Choroid plexus epithelial cell (primary cell): ENCODE data around the gene RTN4RL1.

Source experiments
- DNase-seq: peaks from one replicate; pipeline ENCODE4 v3.0.0-alpha.2; 2010; ENCODE audit warnings: low read depth
- H3K4me3 ChIP-seq: 2 replicates; pipeline ENCODE4 v1.5.1; 2011; ENCODE audit warnings: low read depth, mild to moderate bottlenecking, control low read depth, low read length, moderate library complexity
- CTCF ChIP-seq: conservative IDR thresholded peaks from 2 replicates; pipeline ENCODE4 v1.5.1; 2011; ENCODE audit warnings: low read depth, mild to moderate bottlenecking, control low read depth, inconsistent platforms, low read length, moderate library complexity

RTN4RL1 gene

DNA sequence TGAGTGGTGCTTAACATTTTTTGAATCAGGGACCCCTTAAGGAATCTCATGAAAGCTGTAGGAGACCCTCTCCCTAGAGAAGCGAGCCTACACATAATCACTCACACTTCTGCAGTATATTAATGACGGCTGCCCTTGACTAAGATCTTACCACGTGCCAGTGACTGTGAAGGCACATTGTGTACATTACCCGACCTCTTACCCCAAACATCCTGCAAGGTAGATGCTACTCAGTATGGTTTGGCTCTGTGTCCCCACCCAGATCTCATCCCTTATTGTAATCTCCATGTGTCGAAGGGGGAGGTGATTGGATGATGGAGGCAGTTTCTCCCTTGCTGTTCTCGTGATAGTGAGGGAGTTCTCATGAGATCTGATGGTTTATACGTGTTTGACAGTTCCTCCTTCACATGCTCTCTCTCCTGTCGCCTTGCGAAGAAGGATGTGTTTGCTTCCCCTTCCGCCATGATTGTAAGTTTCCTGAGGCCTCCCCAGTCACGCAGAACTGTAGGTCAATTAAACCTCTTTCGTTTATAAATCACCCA lies 54.2 kb downstream of the RTN4RL1 start:
- DNase-seq: no peak
- TF ChIP-seq CTCF: no peak
- no peak overlapping the region for H3K4me3 ChIP-seq

- DNase-seq: no peak
- H3K4me3 ChIP-seq: no peak overlapping the region
- TF ChIP-seq CTCF: no peak
These were observed 55.4 kb downstream of the RTN4RL1 start for GRCh38 chr17:1969712-1970111.

- H3K4me3 ChIP-seq: no peak overlapping the region
- TF ChIP-seq CTCF: no peak
- DNase-seq: no peak
These were observed 57.9 kb downstream of the RTN4RL1 start for GRCh38 chr17:1967213-1967612.

DNA sequence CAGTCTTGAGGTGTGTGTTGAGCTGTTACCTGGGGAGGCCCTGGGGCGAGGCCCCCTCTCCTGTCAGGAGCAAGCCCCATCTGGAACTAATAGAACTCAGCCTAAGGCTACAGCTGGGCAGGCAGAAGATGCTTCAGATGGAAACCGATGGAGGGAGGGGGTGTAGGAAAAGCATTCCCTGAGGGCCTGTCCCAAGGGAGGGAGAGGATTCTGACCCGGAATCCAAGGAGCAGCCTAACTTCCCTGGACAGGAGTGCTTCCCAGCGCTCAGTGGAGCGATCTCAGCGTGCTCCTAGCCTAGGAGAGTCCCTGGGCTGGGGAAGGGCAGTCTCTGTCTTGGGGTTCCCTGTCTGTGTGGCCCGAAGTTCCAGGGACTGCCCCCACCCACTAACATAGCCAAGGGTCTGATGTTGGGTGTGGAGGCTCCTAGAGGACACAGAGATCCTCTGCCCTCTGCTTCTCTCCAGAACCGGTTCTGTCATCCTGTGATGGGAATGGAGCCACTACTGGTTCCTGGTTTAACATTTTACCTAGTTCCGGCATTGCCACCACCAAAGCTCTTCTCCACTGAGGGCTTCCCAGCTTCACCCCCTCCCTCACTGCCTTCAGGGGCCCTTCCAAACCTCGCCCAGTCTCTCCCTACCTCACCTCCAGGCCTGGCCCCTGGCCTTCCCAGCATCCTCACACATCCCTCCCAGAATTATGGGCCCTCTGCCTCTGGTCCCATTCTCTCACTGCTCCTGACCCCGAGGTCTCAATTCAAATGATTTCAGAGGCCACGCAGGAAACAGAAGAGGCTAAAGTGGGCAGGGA lies 58.7 kb downstream of the RTN4RL1 start:
- DNase-seq: no peak
- H3K4me3 ChIP-seq: no peak overlapping the region
- no peak for TF ChIP-seq CTCF

DNA sequence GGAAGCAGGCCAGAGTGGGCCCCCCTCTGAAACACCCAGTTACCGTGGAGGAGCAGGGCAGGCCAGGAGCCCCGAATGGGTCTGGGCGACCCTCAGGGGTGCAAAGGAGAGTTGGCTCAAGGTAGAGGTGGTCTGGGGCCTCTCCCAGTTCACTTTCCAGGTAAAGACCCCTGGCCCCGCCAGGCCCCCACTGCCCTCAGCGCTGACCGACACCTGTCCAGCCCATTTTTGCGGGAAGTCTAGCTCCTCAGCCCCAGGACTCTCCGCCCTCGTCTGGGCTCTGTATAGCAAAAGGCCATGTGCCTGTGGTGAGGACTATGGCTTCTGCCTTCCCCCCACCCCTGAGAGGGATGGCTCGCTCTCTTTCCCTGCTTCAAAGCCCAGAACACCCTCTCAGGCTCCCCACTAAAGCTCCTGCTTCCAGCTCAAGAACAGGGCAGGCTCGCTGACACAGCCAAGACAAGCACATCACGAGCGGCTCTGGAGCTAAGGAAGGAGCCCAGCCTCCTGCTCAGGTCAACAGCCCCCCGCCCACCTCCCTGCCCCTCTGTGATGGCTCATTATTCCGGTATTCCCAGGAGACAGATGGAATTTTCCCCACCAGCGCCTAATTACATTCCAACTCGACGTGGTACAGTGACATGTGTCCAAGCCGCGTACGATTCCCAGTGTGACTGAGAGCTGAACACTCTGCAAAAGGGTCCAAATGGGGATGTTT lies 59.4 kb downstream of the RTN4RL1 start:
- H3K4me3 ChIP-seq: no peak overlapping the region
- no peak for TF ChIP-seq CTCF

GRCh38 chr17:1963250-1963649 lies 61.9 kb downstream of the RTN4RL1 start:
- H3K4me3 ChIP-seq: no peak overlapping the region
- no peak for DNase-seq
- no peak for TF ChIP-seq CTCF

More for the DNA sequence above, 59.4 kb downstream of the RTN4RL1 start:
- DNase-seq: no peak

DNA sequence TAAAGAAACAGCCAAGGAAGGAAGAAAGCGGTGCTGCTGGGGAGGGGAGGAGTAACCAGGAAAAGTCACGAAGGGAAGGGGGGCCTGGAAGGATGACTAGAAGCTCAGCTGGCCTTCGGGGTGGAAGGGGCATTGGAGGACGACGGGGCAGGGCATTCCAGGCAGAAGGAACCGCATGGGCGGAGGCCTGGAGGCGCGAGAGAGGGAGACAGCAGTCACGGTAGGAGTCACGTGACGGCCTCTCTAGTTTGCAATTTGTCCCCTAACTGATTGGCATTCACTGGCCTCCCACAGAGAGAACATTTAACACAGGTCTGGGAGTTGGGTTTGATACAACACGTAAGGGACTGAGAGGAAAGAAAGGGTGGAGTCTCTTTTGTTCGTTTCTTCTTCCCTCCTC lies 63.9 kb downstream of the RTN4RL1 start:
- H3K4me3 ChIP-seq: no peak overlapping the region
- no peak for TF ChIP-seq CTCF
- no peak for DNase-seq
